Heart right ventricle (tissue), 16 donors: ENCODE data around the gene RGPD8. TPM values are rescaled to one million over a fixed set of nuclear protein-coding genes. Genes with fewer than 3 reads are reported as not detected.

ENCODE experiments used
- ATAC-seq, 8 donors: fragments of 200-7000 bp; cut with Tn5 transposase; one replicate each; pipeline ENCODE4 v1.9.1; 2020; ENCODE audit warnings: mild to moderate bottlenecking in 8 of 8, moderate library complexity in 8 of 8, moderate number of reproducible peaks in 1 of 8
- DNase-seq, 2 donors: peaks; one replicate each; pipeline ENCODE4 v3.0.0-alpha.2; 2020
- H3K27ac ChIP-seq, 10 donors: fragments of 200-600 bp; sonication (generic) in 2 of 10; one replicate each; pipeline versions ENCODE4 v1.5.0 to v1.8.0; 2020 to 2022; ENCODE audit warnings: mild to moderate bottlenecking in 3 of 10
- H3K27me3 ChIP-seq, 7 donors: fragments of 200-600 bp; one replicate each; pipeline ENCODE4 v1.8.0; 2021 to 2022; ENCODE audit warnings: mild to moderate bottlenecking in 2 of 7
- H3K36me3 ChIP-seq, 9 donors: fragments of 200-600 bp; sonication (generic) in 1 of 9; one replicate each; pipeline versions ENCODE4 v1.5.0 to v1.8.0; 2020 to 2022; ENCODE audit warnings: mild to moderate bottlenecking in 2 of 9
- H3K4me1 ChIP-seq, 9 donors: fragments of 200-600 bp; sonication (generic) in 1 of 9; one replicate each; pipeline versions ENCODE4 v1.5.0 to v1.8.0; 2020 to 2022; ENCODE audit warnings: mild to moderate bottlenecking in 4 of 9
- H3K4me3 ChIP-seq, 10 donors: fragments of 200-600 bp; sonication (generic) in 2 of 10; one replicate each; pipeline versions ENCODE4 v1.5.0 to v1.8.0; 2020 to 2022; ENCODE audit warnings: mild to moderate bottlenecking in 7 of 10, moderate library complexity in 2 of 10
- H3K9me3 ChIP-seq, 11 donors: fragments of 200-600 bp in 10 of 11; sonication (generic) in 2 of 11; one replicate each; pipeline versions ENCODE4 v1.5.0 to v1.8.0; 2013 to 2022; ENCODE audit warnings: mild to moderate bottlenecking in 2 of 11, control low read depth in 1 of 11, moderate library complexity in 1 of 11
- CTCF ChIP-seq, 9 donors: fragments of 200-600 bp; sonication (generic) in 2 of 9; IDR thresholded peaks; one replicate each; pipeline versions ENCODE4 v1.5.0 to v1.8.0; 2021 to 2022; ENCODE audit warnings: antibody characterized with exemption in 9 of 9, mild to moderate bottlenecking in 5 of 9, moderate library complexity in 1 of 9
- WGBS, 2 donors: extraction: QIAGEN DNeasy Blood & Tissue Kit; methylation state at CpG; one replicate each; pipeline ENCODE4 v1.1.7; 2013; ENCODE audit warnings: inconsistent platforms in 1 of 2; 5-methylcytosine and 5-hydroxymethylcytosine counted together
- intact Hi-C, 10 donors: fragments of 100-400 bp; cut with DNase I; formaldehyde crosslinking; loops; one replicate each; pipeline versions ENCODE4 v1.11.1 to v1.14.2; 2022
- polyA plus RNA-seq, 2 donors: library from polyadenylated mRNA; stranded (reverse); fragments of 200-250 nt; gene quantifications; one replicate each; pipeline ENCODE4 v1.2.3, GENCODE V29; 2013
- total RNA-seq, 10 donors: library from RNA; stranded (reverse); fragmentation: NEBNext Ultra II Directional in 3 of 10; extraction: Animal tissue kit (Norgen Biotek cat#: 25700) in 3 of 10; gene quantifications; one replicate each; pipeline versions ENCODE4 v1.2.1 to v1.2.4, GENCODE V29; 2021 to 2023
- donor health status: Arrhythmogenic right ventricular cardiomyopathy.
- donor health status: ischemic (EF 13 %, LVEDD 7.1; RV severe dilation, severe dysfunction).
- donor health status: healthy with polysubstance abuse.
- donor health status: DM: no; HTN: yes; CAD: no.
- donor health status: DM: no; HTN: no; CAD: no.
- donor health status: ischemic (EF 25% LVEDD 6.9; RV normal size, moderate dysfunction).
- donor health status: ischemic (EF 25% LVEDD 5.7; RV mildly dilated, moderate dysfunction).
- donor health status: healthy.
- donor health status: DM: yes; HTN: yes; CAD: no.
- donor health status: Ischemic cardiomyopathy.
- donor health status: ischemic (EF 35%, LVEDD 5.7; RV mildly dilated, moderate dysfunction).
- donor health status: nonischemic (EF 11% LVEDD 7.7; RV severe dilation, severe dysfunction).
- donor health status: DM: yes; HTN: yes; CAD: no.
- donor health status: PGD.
- donor health status: ischemic (EF 29% LVEDD 5.4; RV normal size, mild dysfunction).
- donor health status: nonischemic (EF 23%, LVEDD 6.1; RV moderate dilation, normal function).

The RGPD8 gene
- total and polyA plus RNA-seq, 12 donors: 0.84 to 9.1 (median 7.1) TPM

GRCh38 chr2:112335600-112335999 is 97.8 kb downstream of the RGPD8 start:
- Histone ChIP-seq H3K4me1 (no peaks in the 10 kb centered on the region), H3K27me3 (no peaks in the 10 kb centered on the region), H3K36me3 (peaks cover 0 to 36% (median 9%) of the 10 kb centered on the region in 9 donors), H3K9me3 (no peaks in the 10 kb centered on the region), H3K4me3 (no peak overlapping the region), H3K27ac (no peak overlapping the region)
- TF ChIP-seq CTCF (IDR thresholded peaks at IDR 0.05): no peak
- intact Hi-C loops: no loop called here
- WGBS, 2 donors: 93 to 94% methylated on average over 1 of the region's 1 CpG
- ATAC-seq (no peak), DNase-seq (no peak)

GRCh38 chr2:112332123-112332696 is 101.2 kb downstream of the RGPD8 start:
- WGBS, 2 donors: 69 to 74% methylated on average over 5 of the region's 5 CpGs
- no peak overlapping the region for H3K4me3 ChIP-seq
- TF ChIP-seq CTCF (IDR thresholded peaks at IDR 0.05): no peak

GRCh38 chr2:112322919-112323318 is 110.5 kb downstream of the RGPD8 start:
- WGBS, 2 donors: 92 to 94% methylated on average over 3 of the region's 3 CpGs
- peaks cover 0 to 87% (median 22%) of the 10 kb centered on the region in 9 donors for H3K36me3 ChIP-seq
- DNase-seq (no peak), ATAC-seq (no peak)
- no peak overlapping the region for H3K4me3 ChIP-seq
- H3K9me3 ChIP-seq: peaks cover 0 to 2% (median 0%) of the 10 kb centered on the region in 11 donors
- no peaks in the 10 kb centered on the region for H3K4me1 ChIP-seq
- no peak overlapping the region for H3K27ac ChIP-seq
- TF ChIP-seq CTCF (IDR thresholded peaks at IDR 0.05): no peak
- H3K27me3 ChIP-seq: no peaks in the 10 kb centered on the region
- intact Hi-C loops: no loop called here

More at GRCh38 chr2:112332123-112332696, 101.2 kb downstream of the RGPD8 start:
- intact Hi-C loops: no loop called here
- no peak overlapping the region for H3K27ac ChIP-seq
- H3K9me3 ChIP-seq: peaks cover 0 to 6% (median 0%) of the 10 kb centered on the region in 11 donors
- no peak for DNase-seq
- H3K27me3 ChIP-seq: no peaks in the 10 kb centered on the region
- H3K36me3 ChIP-seq: peaks cover 0 to 67% (median 9%) of the 10 kb centered on the region in 9 donors
- no peaks in the 10 kb centered on the region for H3K4me1 ChIP-seq
- ATAC-seq: no peak

GRCh38 chr2:112321375-112322320 is 111.8 kb downstream of the RGPD8 start:
- WGBS, 2 donors: 90 to 93% methylated on average over 3 of the region's 3 CpGs
- intact Hi-C loops: no loop called here

More at GRCh38 chr2:112321375-112322320, 111.8 kb downstream of the RGPD8 start:
- H3K9me3 ChIP-seq: no peaks in the 10 kb centered on the region
- no peak overlapping the region for H3K4me3 ChIP-seq
- no peak for TF ChIP-seq CTCF (IDR thresholded peaks at IDR 0.05)
- no peaks in the 10 kb centered on the region for H3K27me3 ChIP-seq
- DNase-seq (no peak), ATAC-seq (no peak)
- H3K27ac ChIP-seq: no peak overlapping the region
- H3K4me1 ChIP-seq: no peaks in the 10 kb centered on the region
- peaks cover 0 to 87% (median 18%) of the 10 kb centered on the region in 9 donors for H3K36me3 ChIP-seq

Other genes with a start within 250 kb of the RGPD8 start
- gene ZC3H8, start 178.6 kb downstream of the RGPD8 start, total RNA-seq: 10 to 100 TPM in 6 of 10 donors, 1 to 10 TPM in 4; 7.0 to 13.3 (median 11.0) TPM
- gene ZC3H8, start 178.6 kb downstream of the RGPD8 start, polyA plus RNA-seq: 1 to 10 TPM; 4.2 to 6.9 TPM
- gene ZC3H6, start 158.0 kb downstream of the RGPD8 start, total RNA-seq: 10 to 100 TPM; 13.9 to 29.5 (median 25.8) TPM
- gene ZC3H6, start 158.0 kb downstream of the RGPD8 start, polyA plus RNA-seq: 10 to 100 TPM in 1 of 2 donors, under 1 TPM in 1; 0.83 to 16.8 TPM
- gene TTL, start 48.5 kb upstream of the RGPD8 start, total RNA-seq: 10 to 100 TPM; 38.2 to 54.5 (median 48.9) TPM
- gene TTL, start 48.5 kb upstream of the RGPD8 start, polyA plus RNA-seq: 10 to 100 TPM; 12.9 to 16.9 TPM
- gene POLR1B, start 108.8 kb upstream of the RGPD8 start, total RNA-seq: 10 to 100 TPM in 7 of 10 donors, 1 to 10 TPM in 3; 6.4 to 15.3 (median 11.0) TPM
- 1 to 10 TPM; 3.5 to 4.2 TPM for gene POLR1B, start 108.8 kb upstream of the RGPD8 start, polyA plus RNA-seq
- gene CHCHD5, start 151.0 kb upstream of the RGPD8 start, total RNA-seq: 10 to 100 TPM; 20.8 to 30.3 (median 25.0) TPM
- gene CHCHD5, start 151.0 kb upstream of the RGPD8 start, polyA plus RNA-seq: 10 to 100 TPM; 15.0 to 36.2 TPM
- 10 to 100 TPM; 10.8 to 21.3 (median 13.2) TPM for gene SLC20A1, start 212.3 kb upstream of the RGPD8 start, total RNA-seq
- 10 to 100 TPM in 1 of 2 donors, 1 to 10 TPM in 1; 9.9 to 14.3 TPM for gene SLC20A1, start 212.3 kb upstream of the RGPD8 start, polyA plus RNA-seq